Measurements from ENCODE around the gene PEX14. TPM values are rescaled to one million over a fixed set of nuclear protein-coding genes. Genes with fewer than 3 reads are reported as not detected.

Gene PEX14
- total RNA-seq, 1 donor from 2014 or later = 10.6 TPM

DNA sequence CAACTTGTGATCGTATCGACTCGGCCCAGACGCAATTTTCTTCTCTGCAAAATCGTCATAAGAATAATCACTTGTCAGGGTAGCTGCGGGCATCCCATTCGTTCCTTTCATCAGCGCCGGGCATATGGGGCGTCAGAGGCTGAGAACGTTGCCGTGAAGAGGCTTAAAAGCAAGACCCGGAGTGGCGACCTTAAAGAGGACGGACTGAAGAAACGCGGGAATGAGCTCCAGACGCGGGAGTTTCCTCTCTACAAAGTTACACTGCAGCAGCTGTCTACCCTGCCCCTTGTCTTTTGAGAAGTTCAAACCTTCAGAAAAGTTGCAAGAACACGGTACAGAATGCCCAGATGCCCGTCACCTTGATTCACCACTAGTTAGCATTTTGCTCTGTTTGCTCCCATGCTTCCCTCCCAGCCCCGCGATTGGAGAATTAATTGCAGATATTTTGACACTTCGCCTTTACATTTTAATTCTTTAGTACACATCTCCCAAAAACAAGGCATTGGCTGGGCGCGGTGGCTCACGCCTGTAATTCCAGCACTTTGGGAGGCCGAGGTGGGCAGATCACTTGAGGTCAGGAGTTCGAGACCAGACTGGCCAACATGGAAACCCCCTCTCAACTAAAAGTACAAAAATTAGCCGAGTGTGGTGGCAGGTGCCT is 43.5 kb upstream of the PEX14 start:
- Histone ChIP-seq H3K9me3 (no peaks in the 10 kb centered on the region), H3K36me3 (no peaks in the 10 kb centered on the region), H3K4me1 (peaks cover 5 to 12% of the 10 kb centered on the region in 2 donors), H3K27ac (peak overlapping the region; percentile 65 to 71), H3K27me3 (no peaks in the 10 kb centered on the region), H3K4me3 (peak overlapping the region; percentile 84 to 97)
- intact Hi-C loops (cut with DNase I) = loop anchor here (2.0 kb wide), 1 partner anchor 436 kb away; no protein-coding TSS in a partner anchor
- TF ChIP-seq, protein P1, sequence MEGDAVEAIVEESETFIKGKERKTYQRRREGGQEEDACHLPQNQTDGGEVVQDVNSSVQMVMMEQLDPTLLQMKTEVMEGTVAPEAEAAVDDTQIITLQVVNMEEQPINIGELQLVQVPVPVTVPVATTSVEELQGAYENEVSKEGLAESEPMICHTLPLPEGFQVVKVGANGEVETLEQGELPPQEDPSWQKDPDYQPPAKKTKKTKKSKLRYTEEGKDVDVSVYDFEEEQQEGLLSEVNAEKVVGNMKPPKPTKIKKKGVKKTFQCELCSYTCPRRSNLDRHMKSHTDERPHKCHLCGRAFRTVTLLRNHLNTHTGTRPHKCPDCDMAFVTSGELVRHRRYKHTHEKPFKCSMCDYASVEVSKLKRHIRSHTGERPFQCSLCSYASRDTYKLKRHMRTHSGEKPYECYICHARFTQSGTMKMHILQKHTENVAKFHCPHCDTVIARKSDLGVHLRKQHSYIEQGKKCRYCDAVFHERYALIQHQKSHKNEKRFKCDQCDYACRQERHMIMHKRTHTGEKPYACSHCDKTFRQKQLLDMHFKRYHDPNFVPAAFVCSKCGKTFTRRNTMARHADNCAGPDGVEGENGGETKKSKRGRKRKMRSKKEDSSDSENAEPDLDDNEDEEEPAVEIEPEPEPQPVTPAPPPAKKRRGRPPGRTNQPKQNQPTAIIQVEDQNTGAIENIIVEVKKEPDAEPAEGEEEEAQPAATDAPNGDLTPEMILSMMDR (IDR thresholded peaks at IDR 0.05) = no peak
- DNase-seq (ENCODE audit: low spot score in 2 of 2) = no peak

DNA sequence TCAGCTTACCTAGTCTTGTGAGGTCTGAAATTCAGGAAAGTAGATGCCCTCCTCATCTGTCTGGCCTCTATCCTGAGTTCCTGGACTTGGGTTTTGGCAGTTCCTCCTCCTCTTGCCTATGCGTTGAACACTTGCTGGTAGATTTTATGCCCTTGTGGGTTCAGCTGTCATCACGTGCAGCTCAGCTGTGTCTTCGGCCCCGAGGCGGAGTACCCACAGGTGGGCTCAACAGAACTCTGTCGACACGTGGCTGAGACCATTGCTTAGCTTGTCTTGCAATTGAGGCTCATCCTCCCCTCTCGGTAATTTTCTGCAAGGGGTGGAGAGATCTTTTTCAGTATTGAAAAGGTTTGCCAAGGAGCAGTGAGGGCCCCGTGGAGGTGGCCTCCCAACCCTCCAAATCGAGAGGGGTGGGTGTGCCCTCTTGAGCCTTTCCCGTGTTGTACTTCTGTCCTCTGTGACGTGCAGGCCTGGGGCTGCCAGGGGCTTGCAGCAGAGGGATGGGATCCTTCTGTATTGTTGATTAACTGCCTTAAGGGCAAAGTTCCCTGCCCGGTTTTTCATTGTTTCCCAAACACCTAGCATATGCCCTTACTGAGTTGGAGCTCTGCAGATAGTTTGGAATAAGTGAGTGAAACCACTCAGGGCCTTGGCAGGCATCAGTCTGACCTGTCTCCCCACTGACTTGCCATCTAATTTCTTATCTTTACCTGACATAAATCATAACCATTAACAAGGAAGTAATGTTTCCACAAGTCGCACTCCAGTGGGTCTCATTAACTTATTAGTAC is 41.6 kb upstream of the PEX14 start:
- Histone ChIP-seq H3K27me3 (no peaks in the 10 kb centered on the region), H3K36me3 (no peaks in the 10 kb centered on the region), H3K4me3 (no peak overlapping the region), H3K9me3 (no peaks in the 10 kb centered on the region), H3K4me1 (peaks cover 5 to 12% of the 10 kb centered on the region in 2 donors), H3K27ac (no peak overlapping the region)
- no peak for DNase-seq (ENCODE audit: low spot score in 2 of 2)
- TF ChIP-seq, protein P1 (IDR thresholded peaks at IDR 0.05) = no peak
- intact Hi-C loops (cut with DNase I) = no loop called here

DNA sequence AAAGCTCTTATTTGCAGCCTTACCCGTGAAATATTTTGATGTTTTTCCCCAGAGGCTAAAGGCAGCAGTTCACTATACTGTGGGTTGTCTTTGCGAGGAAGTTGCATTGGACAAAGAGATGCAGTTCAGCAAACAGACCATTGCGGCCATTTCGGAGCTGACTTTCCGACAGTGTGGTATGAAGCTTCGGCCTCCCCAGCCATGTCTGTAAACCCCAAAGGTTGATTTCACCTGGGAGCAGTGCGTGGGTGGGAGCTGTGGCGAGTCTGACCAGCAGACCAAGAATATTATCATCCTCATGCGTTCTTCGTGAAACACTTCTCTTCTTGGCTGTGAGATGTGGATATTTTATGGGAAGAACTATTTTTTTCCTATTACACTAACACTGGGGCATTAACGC is 41.0 kb upstream of the PEX14 start:
- H3K4me1 ChIP-seq = peaks cover 5 to 12% of the 10 kb centered on the region in 2 donors
- TF ChIP-seq, protein P1 (IDR thresholded peaks at IDR 0.05) = no peak
- intact Hi-C loops (cut with DNase I) = no loop called here
- H3K9me3 ChIP-seq = no peaks in the 10 kb centered on the region
- no peaks in the 10 kb centered on the region for H3K27me3 ChIP-seq
- no peak overlapping the region for H3K27ac ChIP-seq
- DNase-seq (ENCODE audit: low spot score in 2 of 2) = no peak
- no peak overlapping the region for H3K4me3 ChIP-seq
- H3K36me3 ChIP-seq = no peaks in the 10 kb centered on the region

DNA sequence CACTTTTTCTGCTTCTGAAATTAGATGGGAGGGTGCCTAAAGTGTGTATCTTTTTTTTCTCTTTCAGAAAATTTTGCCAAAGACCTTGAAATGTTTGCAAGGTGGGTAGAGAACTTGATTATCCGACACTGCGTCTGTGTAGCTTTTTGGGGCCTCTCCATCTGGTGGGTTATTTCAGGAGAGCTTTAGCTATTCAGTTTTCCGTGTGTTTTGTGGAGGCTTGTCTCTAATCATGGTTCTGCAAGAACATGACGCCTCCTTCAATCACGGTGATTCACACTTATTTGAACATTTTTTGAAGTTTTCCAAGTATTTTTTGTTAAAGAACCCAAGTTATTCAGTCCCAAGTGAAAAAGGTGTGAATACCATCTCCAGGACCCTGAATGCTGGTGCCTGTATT is 40.2 kb upstream of the PEX14 start:
- H3K4me3 ChIP-seq = no peak overlapping the region
- intact Hi-C loops (cut with DNase I) = no loop called here
- no peak for DNase-seq (ENCODE audit: low spot score in 2 of 2)
- no peaks in the 10 kb centered on the region for H3K36me3 ChIP-seq
- H3K9me3 ChIP-seq = no peaks in the 10 kb centered on the region
- H3K27ac ChIP-seq = no peak overlapping the region
- peaks cover 5 to 10% of the 10 kb centered on the region in 2 donors for H3K4me1 ChIP-seq
- TF ChIP-seq, protein P1 (IDR thresholded peaks at IDR 0.05) = no peak
- no peaks in the 10 kb centered on the region for H3K27me3 ChIP-seq

DNA sequence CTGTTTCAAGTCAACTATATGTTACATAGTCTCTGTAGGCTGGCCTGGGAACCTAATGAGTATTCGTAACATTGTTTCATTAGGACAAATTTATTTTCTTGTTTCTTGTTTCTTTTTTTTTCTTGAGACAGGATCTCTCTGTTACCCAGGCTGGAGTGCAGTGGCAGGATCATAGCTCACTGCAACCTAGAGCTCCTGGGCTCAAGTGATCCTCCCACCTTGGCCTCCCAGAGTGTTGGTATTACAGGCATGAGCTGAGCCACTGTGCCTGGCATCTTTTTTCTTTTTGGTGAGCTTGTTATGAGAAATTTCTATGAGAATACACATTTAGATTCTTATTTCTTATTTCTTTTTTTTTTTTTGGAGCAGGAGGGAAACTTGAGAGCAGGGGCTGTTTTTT is 37.7 kb upstream of the PEX14 start:
- H3K27me3 ChIP-seq = no peaks in the 10 kb centered on the region
- DNase-seq (ENCODE audit: low spot score in 2 of 2) = no peak
- no peak overlapping the region for H3K27ac ChIP-seq
- intact Hi-C loops (cut with DNase I) = no loop called here
- no peaks in the 10 kb centered on the region for H3K9me3 ChIP-seq
- H3K4me3 ChIP-seq = no peak overlapping the region
- TF ChIP-seq, protein P1 (IDR thresholded peaks at IDR 0.05) = no peak
- H3K4me1 ChIP-seq = no peaks in the 10 kb centered on the region
- H3K36me3 ChIP-seq = no peaks in the 10 kb centered on the region
